Loucy (cell line): ENCODE data around the gene TGFBR3.

Source experiments
- H2AFZ ChIP-seq: fragments of 200-600 bp; sonication (generic); 2 replicates; pipeline ENCODE4 v1.6.0; 2016; ENCODE audit warnings: antibody characterized with exemption, mild to moderate bottlenecking, low read length, moderate library complexity
- H3F3A ChIP-seq: fragments of 200-600 bp; 2 replicates; pipeline ENCODE4 v1.6.0; 2016; ENCODE audit warnings: antibody characterized with exemption, low read depth, mild to moderate bottlenecking
- H3K27me3 ChIP-seq: fragments of 200-600 bp; sonication (generic); 2 replicates; pipeline ENCODE4 v1.6.1; 2014; ENCODE audit warnings: low read length, mild to moderate bottlenecking; ENCODE audit not compliant: insufficient read depth, poor library complexity, severe bottlenecking
- H3K36me3 ChIP-seq: fragments of 200-600 bp; sonication (generic); 2 replicates; pipeline ENCODE4 v1.6.1; 2016; ENCODE audit warnings: low read length; ENCODE audit not compliant: insufficient read depth
- H3K4me1 ChIP-seq: fragments of 200-600 bp; sonication (generic); 2 replicates; pipeline ENCODE4 v1.5.1; 2014; ENCODE audit warnings: low read length, mild to moderate bottlenecking; ENCODE audit not compliant: insufficient read depth, poor library complexity, severe bottlenecking
- H3K4me2 ChIP-seq: fragments of 200-600 bp; sonication (generic); 2 replicates; pipeline ENCODE4 v1.6.0; 2014; ENCODE audit warnings: antibody characterized with exemption, low read length, low read depth, mild to moderate bottlenecking; ENCODE audit not compliant: poor library complexity, severe bottlenecking
- H3K4me3 ChIP-seq: fragments of 200-600 bp; sonication (generic); 2 replicates; pipeline ENCODE4 v1.5.1; 2014; ENCODE audit warnings: low read length, mild to moderate bottlenecking, mixed read lengths; ENCODE audit not compliant: poor library complexity, severe bottlenecking
- H3K79me2 ChIP-seq: fragments of 200-600 bp; sonication (generic); 2 replicates; pipeline ENCODE4 v1.6.1; 2014; ENCODE audit warnings: low read length; ENCODE audit not compliant: insufficient read depth
- H3K9ac ChIP-seq: fragments of 200-600 bp; sonication (generic); 2 replicates; pipeline ENCODE4 v1.6.0; 2014; ENCODE audit warnings: mild to moderate bottlenecking, low read depth, low read length, moderate library complexity; ENCODE audit not compliant: poor library complexity, severe bottlenecking
- H3K9me2 ChIP-seq: fragments of 200-600 bp; sonication (generic); replicated peaks from 2 replicates; pipeline ENCODE4 v1.6.1; 2016; ENCODE audit warnings: low read depth, low read length, mixed read lengths
- H3K9me3 ChIP-seq: fragments of 200-600 bp; sonication (generic); 2 replicates; pipeline ENCODE4 v1.6.1; 2014; ENCODE audit warnings: mild to moderate bottlenecking, antibody characterized with exemption, low read length, low read depth; ENCODE audit not compliant: insufficient read depth
- H4K20me1 ChIP-seq: fragments of 200-600 bp; sonication (generic); 2 replicates; pipeline ENCODE4 v1.6.0; 2014; ENCODE audit warnings: antibody characterized with exemption, low read length, mild to moderate bottlenecking; ENCODE audit not compliant: insufficient read depth, poor library complexity, severe bottlenecking
- EZH2phosphoT487 ChIP-seq: fragments of 200-600 bp; IDR thresholded peaks from 2 replicates; pipeline ENCODE4 v1.6.1; 2018; ENCODE audit warnings: antibody characterized with exemption, mild to moderate bottlenecking, moderate library complexity, borderline replicate concordance
- TF ChIP-seq, protein P1 (sequence below): fragments of 200-600 bp; sonication (generic); conservative IDR thresholded peaks from 2 replicates; pipeline ENCODE4 v1.5.1; 2014; ENCODE audit warnings: mild to moderate bottlenecking, antibody characterized with exemption, low read length

The TGFBR3 gene

DNA sequence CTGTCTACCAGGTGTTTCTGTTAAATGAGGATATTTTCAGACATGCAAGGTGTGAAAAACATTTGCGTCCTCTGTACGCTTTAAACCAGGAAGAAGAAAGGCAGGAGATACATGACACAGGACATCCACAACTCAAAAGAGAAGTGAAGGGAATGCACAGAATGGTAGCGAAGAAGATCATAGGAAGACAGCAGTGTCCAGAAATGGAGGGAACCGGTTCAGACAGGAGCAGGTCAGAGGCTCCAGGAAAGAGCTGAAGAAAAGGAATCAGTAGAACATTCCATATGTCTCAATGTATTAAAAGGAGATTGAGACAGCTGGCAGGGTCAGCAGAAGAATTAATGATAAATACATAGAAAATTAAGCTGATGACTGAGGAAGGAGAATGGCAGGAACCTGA, 194.4 kb downstream of the TGFBR3 start:
- Histone ChIP-seq H3K36me3 (no peaks in the 10 kb centered on the region), H3K79me2 (no peaks in the 10 kb centered on the region), H3K9ac (no peak overlapping the region), H3F3A (no peaks in the 10 kb centered on the region), H3K4me3 (no peak overlapping the region), H3K4me1 (peaks cover 5% of the 10 kb centered on the region), H2AFZ (no peak overlapping the region), H3K4me2 (no peak overlapping the region), H3K9me2 (no peaks in the 10 kb centered on the region), H3K27me3 (no peaks in the 10 kb centered on the region), H3K9me3 (no peaks in the 10 kb centered on the region), H4K20me1 (no peaks in the 10 kb centered on the region)
- no peak for TF ChIP-seq EZH2phosphoT487
- TF ChIP-seq, protein P1, sequence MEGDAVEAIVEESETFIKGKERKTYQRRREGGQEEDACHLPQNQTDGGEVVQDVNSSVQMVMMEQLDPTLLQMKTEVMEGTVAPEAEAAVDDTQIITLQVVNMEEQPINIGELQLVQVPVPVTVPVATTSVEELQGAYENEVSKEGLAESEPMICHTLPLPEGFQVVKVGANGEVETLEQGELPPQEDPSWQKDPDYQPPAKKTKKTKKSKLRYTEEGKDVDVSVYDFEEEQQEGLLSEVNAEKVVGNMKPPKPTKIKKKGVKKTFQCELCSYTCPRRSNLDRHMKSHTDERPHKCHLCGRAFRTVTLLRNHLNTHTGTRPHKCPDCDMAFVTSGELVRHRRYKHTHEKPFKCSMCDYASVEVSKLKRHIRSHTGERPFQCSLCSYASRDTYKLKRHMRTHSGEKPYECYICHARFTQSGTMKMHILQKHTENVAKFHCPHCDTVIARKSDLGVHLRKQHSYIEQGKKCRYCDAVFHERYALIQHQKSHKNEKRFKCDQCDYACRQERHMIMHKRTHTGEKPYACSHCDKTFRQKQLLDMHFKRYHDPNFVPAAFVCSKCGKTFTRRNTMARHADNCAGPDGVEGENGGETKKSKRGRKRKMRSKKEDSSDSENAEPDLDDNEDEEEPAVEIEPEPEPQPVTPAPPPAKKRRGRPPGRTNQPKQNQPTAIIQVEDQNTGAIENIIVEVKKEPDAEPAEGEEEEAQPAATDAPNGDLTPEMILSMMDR = no peak

DNA sequence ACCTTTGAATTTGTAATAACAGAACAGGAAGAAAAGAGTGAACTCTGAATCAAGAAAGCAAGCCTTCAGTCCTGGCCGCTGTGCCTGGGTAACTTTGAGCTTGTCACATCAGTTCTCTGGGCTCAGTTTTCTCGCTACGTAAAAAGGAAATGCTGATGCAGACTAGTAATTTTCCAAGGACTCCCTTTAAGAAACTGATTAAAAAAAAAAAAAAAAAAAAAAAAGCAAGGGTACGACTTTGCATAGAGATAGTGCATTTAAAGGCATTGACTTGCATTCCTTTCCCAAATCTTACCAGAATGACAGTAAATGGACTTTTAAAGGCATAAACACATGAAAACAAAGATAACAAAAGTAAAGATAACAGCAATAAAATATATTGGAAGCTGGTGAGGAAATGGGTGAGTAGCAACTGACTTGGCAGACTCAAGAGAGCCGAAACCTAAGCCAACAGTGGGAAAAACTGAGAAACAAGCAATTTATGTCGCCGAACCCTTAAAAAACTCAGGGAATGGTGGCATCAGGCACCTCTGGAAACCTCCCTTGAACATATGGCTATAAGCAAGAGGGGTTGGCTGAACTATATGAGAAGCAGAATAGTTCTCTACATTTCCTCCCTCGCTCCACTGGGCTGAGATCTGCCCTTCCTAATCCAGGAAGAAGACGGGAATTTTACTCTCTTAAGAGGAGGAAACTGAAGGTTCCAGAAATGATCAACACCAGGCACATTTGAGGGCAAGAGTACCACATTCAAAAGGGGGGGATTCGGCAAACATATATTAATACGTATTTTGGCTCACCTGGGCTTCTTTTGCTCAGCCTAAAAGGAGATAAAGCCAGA, 196.1 kb downstream of the TGFBR3 start:
- no peak overlapping the region for H3K4me3 ChIP-seq
- peaks cover 20% of the 10 kb centered on the region for H3K4me1 ChIP-seq
- H3K9me3 ChIP-seq = no peaks in the 10 kb centered on the region
- no peaks in the 10 kb centered on the region for H4K20me1 ChIP-seq
- H3K4me2 ChIP-seq = no peak overlapping the region
- no peaks in the 10 kb centered on the region for H3K27me3 ChIP-seq
- H3K9me2 ChIP-seq = no peaks in the 10 kb centered on the region
- H3K36me3 ChIP-seq = no peaks in the 10 kb centered on the region
- H3K9ac ChIP-seq = no peak overlapping the region
- no peaks in the 10 kb centered on the region for H3K79me2 ChIP-seq
- H3F3A ChIP-seq = peaks cover 3% of the 10 kb centered on the region; the same call in 1 of the 2 replicates
- no peak for TF ChIP-seq EZH2phosphoT487
- TF ChIP-seq, protein P1 = no peak
- no peak overlapping the region for H2AFZ ChIP-seq

DNA sequence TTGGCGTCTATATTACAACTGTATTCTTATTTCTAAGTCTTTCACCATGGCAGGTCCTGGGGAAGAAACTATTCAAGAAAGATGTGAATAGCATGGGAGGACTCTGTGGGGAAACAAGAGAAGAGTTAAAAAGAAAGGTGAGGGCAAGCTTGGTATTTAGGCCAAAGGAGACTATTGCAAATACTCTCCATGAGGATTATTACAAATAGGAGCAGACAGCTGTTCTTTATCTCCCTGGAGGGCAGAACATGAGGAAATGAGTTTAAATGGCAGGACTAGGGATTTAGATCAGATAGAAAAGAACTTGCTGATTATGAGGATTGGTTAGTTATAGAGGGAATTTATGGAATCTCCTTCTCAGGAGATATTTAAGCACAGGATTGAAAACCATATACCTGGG, 198.5 kb downstream of the TGFBR3 start:
- peaks cover 6% of the 10 kb centered on the region; the same call in 1 of the 2 replicates for H3F3A ChIP-seq
- no peaks in the 10 kb centered on the region for H3K36me3 ChIP-seq
- H3K9me2 ChIP-seq = no peaks in the 10 kb centered on the region
- no peaks in the 10 kb centered on the region for H4K20me1 ChIP-seq
- H3K27me3 ChIP-seq = no peaks in the 10 kb centered on the region
- no peak overlapping the region for H3K9ac ChIP-seq
- TF ChIP-seq, protein P1 = no peak
- no peak for TF ChIP-seq EZH2phosphoT487
- no peak overlapping the region for H3K4me3 ChIP-seq
- no peaks in the 10 kb centered on the region for H3K79me2 ChIP-seq
- no peaks in the 10 kb centered on the region for H3K9me3 ChIP-seq
- peaks cover 30% of the 10 kb centered on the region for H3K4me1 ChIP-seq
- H3K4me2 ChIP-seq = no peak overlapping the region
- 0 out of 2 replicates have a peak overlapping the region, but pooled peaks have one; percentile 10 for H2AFZ ChIP-seq
